Activated CD4-positive, alpha-beta memory T cell treated with anti-CD3 and anti-CD28 coated beads, Interleukin-2, amount 10 ng/mL, durations not matched to agents 7 days and 5 days (primary cell): ENCODE results near the gene PRAF2. TPM values are rescaled to one million over a fixed set of nuclear protein-coding genes. Genes with fewer than 3 reads are reported as not detected.

Experiments used
- CTCF ChIA-PET: fragments of 350-600 bp; sonication (Branson Sonifier 250); formaldehyde crosslinking; loops from one replicate; lab custom pipeline; 2021; ENCODE audit warnings: antibody characterized with exemption, inconsistent platforms; lab: Charles Lee
- POLR2A ChIA-PET: fragments of 350-600 bp; sonication (Branson Sonifier 250); formaldehyde crosslinking; loops from one replicate; lab custom pipeline; 2021; ENCODE audit warnings: antibody characterized with exemption; lab: Charles Lee
- DNase-seq: peaks from one replicate; pipeline ENCODE4 v3.0.0-alpha.2; 2020
- H3K27ac Mint-ChIP-seq: one replicate; pipeline ENCODE4 v1.8.0; 2021; ENCODE audit warnings: mild to moderate bottlenecking, mixed read lengths
- H3K27me3 Mint-ChIP-seq: one replicate; pipeline ENCODE4 v1.8.0; 2021; ENCODE audit warnings: mixed read lengths
- H3K36me3 Mint-ChIP-seq: one replicate; pipeline ENCODE4 v1.8.0; 2021; ENCODE audit warnings: low read depth, mixed read lengths
- H3K4me1 Mint-ChIP-seq: one replicate; pipeline ENCODE4 v1.8.0; 2021; ENCODE audit warnings: mixed read lengths
- H3K4me3 Mint-ChIP-seq: one replicate; pipeline ENCODE4 v1.8.0; 2021; ENCODE audit warnings: mild to moderate bottlenecking, mixed read lengths
- H3K9me3 Mint-ChIP-seq: one replicate; pipeline ENCODE4 v1.8.0; 2021; ENCODE audit warnings: mixed read lengths
- total RNA-seq, 2 experiments: library from RNA; stranded (reverse); gene quantifications; one replicate each; pipeline ENCODE4 v1.2.3, GENCODE V29; 2021

The PRAF2 gene
- total RNA-seq, 2 experiments from 2014 or later = 21.1 to 23.9 TPM

GRCh38 chrX:49069038-49069437, 4.8 kb downstream of the PRAF2 start:
- Mint-ChIP-seq H3K27ac (no peak overlapping the region), H3K4me3 (no peak overlapping the region), H3K27me3 (no peaks in the 10 kb centered on the region), H3K4me1 (peaks cover 17% of the 10 kb centered on the region), H3K9me3 (no peaks in the 10 kb centered on the region), H3K36me3 (peaks cover 25% of the 10 kb centered on the region)
- ChIA-PET CTCF (no interaction called here), POLR2A (no interaction called here)
- no peak for DNase-seq

GRCh38 chrX:49067285-49068120, 6.3 kb downstream of the PRAF2 start:
- Mint-ChIP-seq H3K27me3 (no peaks in the 10 kb centered on the region), H3K4me1 (peaks cover 3% of the 10 kb centered on the region), H3K36me3 (peaks cover 11% of the 10 kb centered on the region), H3K27ac (no peak overlapping the region), H3K4me3 (no peak overlapping the region), H3K9me3 (no peaks in the 10 kb centered on the region)
- ChIA-PET CTCF (no interaction called here), POLR2A (interaction anchor here (1.0 kb wide), 1 partner anchor 12 kb away, joined by 3 read pairs; the partner anchor contains the start of gene WDR45)
- DNase-seq = no peak

- no peaks in the 10 kb centered on the region for H3K9me3 Mint-ChIP-seq
- H3K36me3 Mint-ChIP-seq = peaks cover 7% of the 10 kb centered on the region
- POLR2A ChIA-PET = no interaction called here
- no peak overlapping the region for H3K27ac Mint-ChIP-seq
- H3K4me3 Mint-ChIP-seq = no peak overlapping the region
- no peaks in the 10 kb centered on the region for H3K4me1 Mint-ChIP-seq
- no peaks in the 10 kb centered on the region for H3K27me3 Mint-ChIP-seq
- CTCF ChIA-PET = no interaction called here
- no peak for DNase-seq
These were observed 7.1 kb downstream of the PRAF2 start for GRCh38 chrX:49066690-49067089.

- peaks cover 3% of the 10 kb centered on the region for H3K36me3 Mint-ChIP-seq
- POLR2A ChIA-PET = no interaction called here
- DNase-seq = no peak
- H3K9me3 Mint-ChIP-seq = no peaks in the 10 kb centered on the region
- CTCF ChIA-PET = no interaction called here
- H3K4me3 Mint-ChIP-seq = no peak overlapping the region
- H3K27me3 Mint-ChIP-seq = no peaks in the 10 kb centered on the region
- H3K4me1 Mint-ChIP-seq = no peaks in the 10 kb centered on the region
- H3K27ac Mint-ChIP-seq = no peak overlapping the region
These were observed 7.5 kb downstream of the PRAF2 start for GRCh38 chrX:49066278-49066677.

DNA sequence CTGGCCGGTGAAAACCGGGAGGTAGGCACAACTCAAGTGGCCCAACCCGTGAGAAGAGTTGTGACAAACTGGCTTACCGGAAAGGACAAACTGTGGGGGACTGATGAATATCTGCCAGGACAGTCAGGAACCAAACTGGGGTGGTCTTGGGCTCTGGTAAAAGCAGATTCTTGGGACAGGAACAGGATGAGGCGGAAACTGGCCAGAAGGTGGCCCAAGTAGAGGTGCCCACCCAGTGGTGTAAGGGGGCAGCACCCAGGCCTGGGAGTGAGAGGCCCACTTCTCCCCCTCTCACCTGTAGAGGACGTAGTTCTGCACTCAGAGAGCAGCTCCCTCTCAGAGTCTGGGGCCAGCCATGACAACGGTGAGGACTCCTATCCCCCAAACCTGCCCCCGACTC, 9.1 kb downstream of the PRAF2 start:
- Mint-ChIP-seq H3K27ac (no peak overlapping the region), H3K9me3 (no peaks in the 10 kb centered on the region), H3K27me3 (no peaks in the 10 kb centered on the region), H3K36me3 (no peaks in the 10 kb centered on the region), H3K4me1 (no peaks in the 10 kb centered on the region), H3K4me3 (no peak overlapping the region)
- ChIA-PET CTCF (no interaction called here), POLR2A (no interaction called here)
- no peak for DNase-seq

DNA sequence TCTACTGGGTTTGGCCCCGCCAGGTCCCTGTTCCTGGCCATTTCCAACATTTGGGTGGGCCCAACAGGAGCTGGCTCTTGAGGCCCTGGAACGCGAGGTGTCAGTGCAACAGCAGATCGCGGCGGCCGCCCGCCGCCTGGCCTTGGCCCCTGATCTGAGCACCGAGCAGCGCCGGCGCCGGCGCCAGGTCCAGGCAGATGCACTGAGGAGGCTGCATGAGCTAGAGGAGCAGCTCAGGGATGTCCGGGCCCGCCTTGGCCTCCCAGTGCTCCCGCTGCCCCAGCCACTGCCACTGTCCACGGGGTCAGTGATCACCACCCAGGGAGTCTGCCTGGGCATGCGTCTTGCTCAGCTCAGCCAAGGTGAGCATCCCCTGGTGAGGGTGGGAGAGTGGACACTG, 9.5 kb downstream of the PRAF2 start:
- no peaks in the 10 kb centered on the region for H3K4me1 Mint-ChIP-seq
- H3K27me3 Mint-ChIP-seq = no peaks in the 10 kb centered on the region
- DNase-seq = no peak
- no peak overlapping the region for H3K27ac Mint-ChIP-seq
- no peaks in the 10 kb centered on the region for H3K36me3 Mint-ChIP-seq
- H3K9me3 Mint-ChIP-seq = no peaks in the 10 kb centered on the region
- POLR2A ChIA-PET = no interaction called here
- H3K4me3 Mint-ChIP-seq = no peak overlapping the region
- CTCF ChIA-PET = no interaction called here

- no peak for DNase-seq
- H3K9me3 Mint-ChIP-seq = no peaks in the 10 kb centered on the region
- H3K27ac Mint-ChIP-seq = no peak overlapping the region
- no peaks in the 10 kb centered on the region for H3K27me3 Mint-ChIP-seq
- CTCF ChIA-PET = no interaction called here
- no peak overlapping the region for H3K4me3 Mint-ChIP-seq
- no peaks in the 10 kb centered on the region for H3K4me1 Mint-ChIP-seq
- POLR2A ChIA-PET = no interaction called here
- no peaks in the 10 kb centered on the region for H3K36me3 Mint-ChIP-seq
These were observed 10.1 kb downstream of the PRAF2 start for GRCh38 chrX:49063715-49064114.

- no peaks in the 10 kb centered on the region for H3K27me3 Mint-ChIP-seq
- no peaks in the 10 kb centered on the region for H3K9me3 Mint-ChIP-seq
- no peak for DNase-seq
- H3K4me3 Mint-ChIP-seq = no peak overlapping the region
- POLR2A ChIA-PET = interaction anchor here (1.3 to 2.2 kb wide), 2 partner anchors 18 to 20 kb away, joined by 3 to 7 read pairs; partner anchors contain the start of gene WDR45
- H3K4me1 Mint-ChIP-seq = no peaks in the 10 kb centered on the region
- no peak overlapping the region for H3K27ac Mint-ChIP-seq
- CTCF ChIA-PET = no interaction called here
- H3K36me3 Mint-ChIP-seq = no peaks in the 10 kb centered on the region
These were observed 11.9 kb downstream of the PRAF2 start for GRCh38 chrX:49061916-49062315.

- no peaks in the 10 kb centered on the region for H3K9me3 Mint-ChIP-seq
- ChIA-PET POLR2A (interaction anchor here (1.3 to 2.2 kb wide), 2 partner anchors 18 to 19 kb away, joined by 3 to 7 read pairs; partner anchors contain the start of gene WDR45), CTCF (interaction anchor here (0.6 kb wide), 1 partner anchor 145 kb away, joined by 3 read pairs; no protein-coding TSS in a partner anchor)
- no peak overlapping the region for H3K27ac Mint-ChIP-seq
- no peaks in the 10 kb centered on the region for H3K4me1 Mint-ChIP-seq
- no peak for DNase-seq
- no peaks in the 10 kb centered on the region for H3K27me3 Mint-ChIP-seq
- no peaks in the 10 kb centered on the region for H3K36me3 Mint-ChIP-seq
- H3K4me3 Mint-ChIP-seq = no peak overlapping the region
These were observed 12.3 kb downstream of the PRAF2 start for GRCh38 chrX:49061490-49061889.

DNA sequence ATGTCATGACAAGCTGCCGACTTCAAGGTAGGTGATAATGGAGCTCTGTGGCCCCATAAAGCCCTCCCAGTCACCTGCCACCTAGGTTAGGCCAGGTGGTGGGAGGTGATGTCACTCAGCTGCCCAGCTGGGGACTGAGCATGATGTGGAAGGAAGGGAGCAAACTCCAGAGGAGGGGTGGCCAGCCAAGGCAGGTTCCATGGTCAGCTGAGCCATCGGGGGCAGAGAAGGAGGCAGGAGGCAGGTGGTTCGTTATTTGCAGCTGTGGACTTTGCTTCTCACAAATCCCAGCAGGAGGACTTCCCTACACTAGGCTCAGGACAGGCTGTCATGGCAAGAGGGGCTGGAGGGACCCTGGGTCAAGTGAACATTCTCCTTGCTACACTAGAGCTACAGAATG, 12.9 kb downstream of the PRAF2 start:
- DNase-seq = no peak
- Mint-ChIP-seq H3K27me3 (no peaks in the 10 kb centered on the region), H3K9me3 (no peaks in the 10 kb centered on the region), H3K36me3 (no peaks in the 10 kb centered on the region), H3K4me3 (no peak overlapping the region), H3K27ac (no peak overlapping the region), H3K4me1 (peaks cover 2% of the 10 kb centered on the region)
- POLR2A ChIA-PET = interaction anchor here (1.3 to 2.2 kb wide), 3 partner anchors 19 to 21 kb away, joined by 3 to 7 read pairs (median 4); partner anchors contain the start of gene WDR45
- CTCF ChIA-PET = interaction anchor here (0.6 kb wide), 1 partner anchor 144 kb away, joined by 3 read pairs; no protein-coding TSS in a partner anchor

GRCh38 chrX:49059681-49060085, 14.1 kb downstream of the PRAF2 start:
- Mint-ChIP-seq H3K4me1 (peaks cover 10% of the 10 kb centered on the region), H3K9me3 (no peaks in the 10 kb centered on the region), H3K4me3 (no peak overlapping the region), H3K27ac (no peak overlapping the region), H3K27me3 (no peaks in the 10 kb centered on the region), H3K36me3 (no peaks in the 10 kb centered on the region)
- ChIA-PET CTCF (no interaction called here), POLR2A (interaction anchor here (1.5 kb wide), 1 partner anchor 20 kb away, joined by 4 read pairs; no protein-coding TSS in a partner anchor)
- DNase-seq = no peak

DNA sequence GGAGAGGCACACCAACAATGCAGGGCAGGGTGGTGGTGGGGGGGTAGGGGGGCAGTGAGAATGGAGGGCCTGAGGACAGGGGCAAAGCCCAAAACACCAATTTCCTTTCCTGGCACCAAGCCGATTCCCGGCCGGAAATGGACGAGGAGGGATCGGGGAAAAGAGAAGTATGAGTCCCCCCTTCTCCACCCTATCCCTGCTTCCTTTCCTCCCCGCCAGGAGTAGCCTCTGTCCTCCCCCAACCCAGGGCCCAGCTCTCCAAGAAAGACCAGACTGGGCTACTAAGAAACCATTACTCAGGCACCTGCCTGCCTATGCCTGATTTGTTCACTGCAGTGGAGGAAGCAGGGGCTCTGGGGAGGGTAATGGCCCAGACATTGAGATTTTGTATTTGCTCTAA, 14.6 kb downstream of the PRAF2 start:
- Mint-ChIP-seq H3K36me3 (no peaks in the 10 kb centered on the region), H3K9me3 (no peaks in the 10 kb centered on the region), H3K4me3 (no peak overlapping the region), H3K4me1 (peaks cover 15% of the 10 kb centered on the region), H3K27me3 (no peaks in the 10 kb centered on the region), H3K27ac (no peak overlapping the region)
- ChIA-PET POLR2A (no interaction called here), CTCF (no interaction called here)
- no peak for DNase-seq

DNA sequence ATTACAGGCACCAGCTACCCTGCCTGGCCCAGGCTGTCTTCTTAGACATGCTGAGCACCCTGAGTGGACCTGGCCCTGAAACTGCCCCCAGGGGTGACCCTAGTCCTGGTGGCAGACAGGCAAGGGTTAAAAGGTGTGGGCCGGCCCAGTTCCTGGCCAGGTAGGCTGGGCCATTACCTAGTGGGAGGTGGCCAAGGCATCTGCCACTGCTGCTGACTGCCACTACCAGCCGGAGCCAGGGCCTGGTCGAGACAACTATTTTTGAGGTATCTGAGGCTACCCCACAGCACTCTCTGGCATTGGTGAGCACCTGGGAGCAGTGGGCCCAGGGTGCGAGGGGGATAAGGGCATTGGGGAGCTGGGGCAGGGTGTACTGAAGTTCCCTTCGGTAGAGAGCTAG, 15.0 kb downstream of the PRAF2 start, which contains the start of gene CCDC120:
Gene CCDC120 (plus strand): TSS at position 206 of the 400 bp plus-strand sequence. CDS start 3,043 bp downstream, outside the sequence.
- Mint-ChIP-seq H3K4me1 (peaks cover 19% of the 10 kb centered on the region), H3K4me3 (no peak within 1 kb of the TSS), H3K36me3 (no peaks in the 10 kb centered on the region), H3K9me3 (no peaks in the 10 kb centered on the region), H3K27me3 (no peaks in the 10 kb centered on the region), H3K27ac (no peak within 1 kb of the TSS)
- ChIA-PET POLR2A (no interaction called here), CTCF (no interaction called here)
- DNase-seq = no peak
